ENCODE results near the gene LRBA.

- no peak for TF ChIP-seq CTCF (IDR thresholded peaks at IDR 0.05; ENCODE audit: low read depth, low read length, poor library complexity, severe bottlenecking)
- no peak for TF ChIP-seq EZH2phosphoT487 (IDR thresholded peaks at IDR 0.05; ENCODE audit: borderline replicate concordance, low read length)
Measured at GRCh38 chr4:150491132-150492049, 523.7 kb downstream of the LRBA start.
